ENCODE measurements around the gene FLRT2. TPM values are rescaled to one million over a fixed set of nuclear protein-coding genes. Genes with fewer than 3 reads are reported as not detected.

Gene FLRT2
- total RNA-seq, 1 experiment from 2014 or later, result not detected

GRCh38 chr14:85663667-85664066 lies 133.7 kb downstream of the FLRT2 start:
- Mint-ChIP-seq H3K9me3 (ENCODE audit: low read depth, unreplicated experiment) (peaks cover 6% of the 10 kb centered on the region), H3K36me3 (ENCODE audit: insufficient read depth, unreplicated experiment) (no peaks in the 10 kb centered on the region), H3K4me3 (ENCODE audit: low read depth, unreplicated experiment) (no peak overlapping the region), H3K27ac (ENCODE audit: unreplicated experiment) (no peak overlapping the region), H3K27me3 (ENCODE audit: unreplicated experiment) (no peaks in the 10 kb centered on the region), H3K4me1 (ENCODE audit: low read depth, unreplicated experiment) (no peaks in the 10 kb centered on the region)
- CTCF ChIA-PET, result no interaction called here
- intact Hi-C loops (cut with micrococcal nuclease; ENCODE audit: unreplicated experiment), result no loop called here
- no TSS peak for BruUV-seq (replicated peaks)
- no peak for DNase-seq
- TF ChIP-seq CTCF (IDR thresholded peaks at IDR 0.05; ENCODE audit: unreplicated experiment), result no peak

GRCh38 chr14:85675957-85676356 lies 146.0 kb downstream of the FLRT2 start:
- CTCF ChIA-PET, result no interaction called here
- Mint-ChIP-seq H3K4me1 (ENCODE audit: low read depth, unreplicated experiment) (no peaks in the 10 kb centered on the region), H3K27ac (ENCODE audit: unreplicated experiment) (no peak overlapping the region), H3K4me3 (ENCODE audit: low read depth, unreplicated experiment) (no peak overlapping the region), H3K36me3 (ENCODE audit: insufficient read depth, unreplicated experiment) (no peaks in the 10 kb centered on the region), H3K9me3 (ENCODE audit: low read depth, unreplicated experiment) (peaks cover 2% of the 10 kb centered on the region), H3K27me3 (ENCODE audit: unreplicated experiment) (no peaks in the 10 kb centered on the region)
- TF ChIP-seq CTCF (IDR thresholded peaks at IDR 0.05; ENCODE audit: unreplicated experiment), result no peak
- intact Hi-C loops (cut with micrococcal nuclease; ENCODE audit: unreplicated experiment), result no loop called here
- BruUV-seq (replicated peaks), result no TSS peak
- DNase-seq, result no peak

GRCh38 chr14:85686908-85687307 lies 157.0 kb downstream of the FLRT2 start:
- no TSS peak for BruUV-seq (replicated peaks)
- H3K36me3 Mint-ChIP-seq (ENCODE audit: insufficient read depth, unreplicated experiment), result no peaks in the 10 kb centered on the region

DNA sequence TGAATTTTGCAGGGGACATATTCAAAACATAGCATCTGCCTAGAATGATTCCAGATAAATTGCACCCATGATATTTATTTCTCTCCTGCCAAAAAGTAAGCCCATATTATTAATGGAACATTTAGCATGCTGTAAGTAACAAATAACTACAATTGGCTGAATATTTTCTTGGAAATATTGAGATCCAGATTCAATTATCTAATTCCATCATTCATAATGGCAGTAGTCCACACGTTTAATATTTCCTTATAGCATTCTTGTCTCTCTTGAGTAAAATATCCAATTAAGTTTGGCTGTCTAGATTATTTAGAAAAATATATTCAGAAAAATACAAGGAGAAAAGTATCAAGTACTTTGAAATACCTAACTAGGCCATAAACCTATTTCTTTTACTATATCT lies 157.5 kb downstream of the FLRT2 start:
- DNase-seq, result no peak
- intact Hi-C loops (cut with micrococcal nuclease; ENCODE audit: unreplicated experiment), result no loop called here
- Mint-ChIP-seq H3K27ac (ENCODE audit: unreplicated experiment) (no peak overlapping the region), H3K4me3 (ENCODE audit: low read depth, unreplicated experiment) (no peak overlapping the region), H3K27me3 (ENCODE audit: unreplicated experiment) (no peaks in the 10 kb centered on the region), H3K9me3 (ENCODE audit: low read depth, unreplicated experiment) (peaks cover 17% of the 10 kb centered on the region), H3K4me1 (ENCODE audit: low read depth, unreplicated experiment) (no peaks in the 10 kb centered on the region), H3K36me3 (ENCODE audit: insufficient read depth, unreplicated experiment) (no peaks in the 10 kb centered on the region)
- CTCF ChIA-PET, result no interaction called here
- no TSS peak for BruUV-seq (replicated peaks)
- no peak for TF ChIP-seq CTCF (IDR thresholded peaks at IDR 0.05; ENCODE audit: unreplicated experiment)

More at GRCh38 chr14:85686908-85687307, 157.0 kb downstream of the FLRT2 start:
- H3K4me3 Mint-ChIP-seq (ENCODE audit: low read depth, unreplicated experiment), result no peak overlapping the region
- H3K9me3 Mint-ChIP-seq (ENCODE audit: low read depth, unreplicated experiment), result peaks cover 16% of the 10 kb centered on the region
- intact Hi-C loops (cut with micrococcal nuclease; ENCODE audit: unreplicated experiment), result no loop called here
- no peak overlapping the region for H3K27ac Mint-ChIP-seq (ENCODE audit: unreplicated experiment)
- no peaks in the 10 kb centered on the region for H3K27me3 Mint-ChIP-seq (ENCODE audit: unreplicated experiment)
- CTCF ChIA-PET, result interaction anchor here (0.7 kb wide), 1 partner anchor 14 kb away, joined by 3 read pairs; no protein-coding TSS in a partner anchor
- no peak for TF ChIP-seq CTCF (IDR thresholded peaks at IDR 0.05; ENCODE audit: unreplicated experiment)
- DNase-seq, result no peak
- H3K4me1 Mint-ChIP-seq (ENCODE audit: low read depth, unreplicated experiment), result no peaks in the 10 kb centered on the region
